Measurements from ENCODE around the gene RNASE11. TPM values are rescaled to one million over a fixed set of nuclear protein-coding genes. Genes with fewer than 3 reads are reported as not detected.
"Not testable (repeated sequence)": the region's sequence is repeated elsewhere in the genome, so short reads cannot be mapped to it uniquely, and the experiment has no call there.

The RNASE11 gene
- total RNA-seq, 2 experiments from 2014 or later, result not detected

DNA sequence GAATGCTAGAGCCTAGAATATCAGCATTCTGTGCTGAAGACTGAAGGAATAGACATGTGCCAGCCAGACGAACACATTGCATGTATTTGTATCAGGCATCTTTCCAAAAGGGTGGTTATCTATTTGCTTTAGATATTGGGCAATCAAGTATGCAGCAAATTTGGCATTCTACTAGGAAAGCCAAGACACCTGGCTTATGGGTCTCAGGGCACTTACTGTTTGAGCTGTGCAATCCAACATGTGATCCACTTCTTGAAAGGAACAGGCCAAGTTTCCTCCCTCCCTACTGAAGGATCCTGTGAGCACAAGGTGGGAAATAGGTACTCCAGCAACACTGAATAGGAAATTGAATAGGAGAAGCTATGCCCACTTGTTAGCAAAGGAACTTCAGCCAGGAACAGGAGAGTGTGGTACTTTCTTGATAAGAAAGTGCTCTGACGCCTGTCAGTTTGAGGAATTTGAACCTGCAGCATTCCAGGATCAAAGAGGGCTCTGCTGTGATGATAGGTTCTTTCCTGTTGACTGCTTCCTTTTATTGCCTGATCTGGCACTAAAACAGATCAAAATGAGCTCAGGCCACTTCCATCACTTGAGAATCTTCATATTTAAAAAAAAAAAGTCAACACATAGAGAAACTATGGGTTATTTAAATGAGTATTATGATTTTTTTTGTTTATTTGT is 33.1 kb upstream of the RNASE11 start:
- no peak for DNase-seq (ENCODE audit: low spot score)
- POLR2A ChIA-PET, result no interaction called here
- no peaks in the 10 kb centered on the region for H3K9me3 ChIP-seq (ENCODE audit: low read length)
- no peak overlapping the region for H3K4me3 ChIP-seq (ENCODE audit: low read depth, low read length, poor library complexity, severe bottlenecking)
- H3K9me2 ChIP-seq (ENCODE audit: insufficient read depth, low read length), result no peaks in the 10 kb centered on the region
- no peaks in the 10 kb centered on the region for H3K79me2 ChIP-seq (ENCODE audit: insufficient read depth, low read depth, low read length)
- BruUV-seq (replicated peaks), result no TSS peak
- no peak overlapping the region for H3K27ac ChIP-seq (ENCODE audit: low read depth, low read length, poor library complexity, severe bottlenecking)
- H3K4me2 ChIP-seq (ENCODE audit: low read length), result no peak overlapping the region
- CTCF ChIA-PET (ENCODE audit: unreplicated experiment), result no interaction called here
- no peak overlapping the region for H2AFZ ChIP-seq (ENCODE audit: low read length)
- no peaks in the 10 kb centered on the region for H3K36me3 ChIP-seq (ENCODE audit: insufficient read depth, low read length)
- no peaks in the 10 kb centered on the region for H3K4me1 ChIP-seq (ENCODE audit: insufficient read depth, low read length, poor library complexity, severe bottlenecking)
- intact Hi-C loops (cut with micrococcal nuclease; ENCODE audit: unreplicated experiment), result no loop called here
- no peaks in the 10 kb centered on the region for H4K20me1 ChIP-seq (ENCODE audit: insufficient read depth, low read length)
- TF ChIP-seq, protein P1, sequence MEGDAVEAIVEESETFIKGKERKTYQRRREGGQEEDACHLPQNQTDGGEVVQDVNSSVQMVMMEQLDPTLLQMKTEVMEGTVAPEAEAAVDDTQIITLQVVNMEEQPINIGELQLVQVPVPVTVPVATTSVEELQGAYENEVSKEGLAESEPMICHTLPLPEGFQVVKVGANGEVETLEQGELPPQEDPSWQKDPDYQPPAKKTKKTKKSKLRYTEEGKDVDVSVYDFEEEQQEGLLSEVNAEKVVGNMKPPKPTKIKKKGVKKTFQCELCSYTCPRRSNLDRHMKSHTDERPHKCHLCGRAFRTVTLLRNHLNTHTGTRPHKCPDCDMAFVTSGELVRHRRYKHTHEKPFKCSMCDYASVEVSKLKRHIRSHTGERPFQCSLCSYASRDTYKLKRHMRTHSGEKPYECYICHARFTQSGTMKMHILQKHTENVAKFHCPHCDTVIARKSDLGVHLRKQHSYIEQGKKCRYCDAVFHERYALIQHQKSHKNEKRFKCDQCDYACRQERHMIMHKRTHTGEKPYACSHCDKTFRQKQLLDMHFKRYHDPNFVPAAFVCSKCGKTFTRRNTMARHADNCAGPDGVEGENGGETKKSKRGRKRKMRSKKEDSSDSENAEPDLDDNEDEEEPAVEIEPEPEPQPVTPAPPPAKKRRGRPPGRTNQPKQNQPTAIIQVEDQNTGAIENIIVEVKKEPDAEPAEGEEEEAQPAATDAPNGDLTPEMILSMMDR (conservative IDR thresholded peaks at IDR 0.05; ENCODE audit: low read length), result no peak
- no peak for TF ChIP-seq EZH2phosphoT487 (IDR thresholded peaks at IDR 0.05; ENCODE audit: borderline replicate concordance, low read depth, low read length)

DNA sequence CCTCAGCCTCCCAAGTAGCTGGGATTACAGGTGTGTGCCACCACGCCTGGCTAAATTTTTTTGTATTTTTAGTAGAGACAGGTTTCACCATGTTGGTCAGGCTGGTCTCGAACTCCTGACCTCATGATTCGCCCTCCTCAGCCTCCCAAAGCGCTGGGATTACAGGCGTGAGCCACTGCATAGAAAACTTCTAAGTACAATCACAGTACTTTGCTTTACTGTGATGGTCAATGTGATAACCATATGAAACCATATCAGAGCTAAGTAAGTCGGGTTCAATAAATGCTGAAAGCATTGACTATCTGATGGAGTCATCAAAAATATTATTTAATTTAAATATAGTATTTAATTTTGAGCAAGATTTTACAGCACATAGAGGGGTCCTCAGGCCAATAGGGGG is 31.9 kb upstream of the RNASE11 start:
- CTCF ChIA-PET (ENCODE audit: unreplicated experiment); H3K4me1 ChIP-seq (ENCODE audit: insufficient read depth, low read length, poor library complexity, severe bottlenecking); DNase-seq (ENCODE audit: low spot score); BruUV-seq (replicated peaks); intact Hi-C loops (cut with micrococcal nuclease; ENCODE audit: unreplicated experiment); H3K4me3 ChIP-seq (ENCODE audit: low read depth, low read length, poor library complexity, severe bottlenecking); H3K4me2 ChIP-seq (ENCODE audit: low read length); H3K9me3 ChIP-seq (ENCODE audit: low read length); H3K27ac ChIP-seq (ENCODE audit: low read depth, low read length, poor library complexity, severe bottlenecking); H2AFZ ChIP-seq (ENCODE audit: low read length); H3K36me3 ChIP-seq (ENCODE audit: insufficient read depth, low read length); H3K9me2 ChIP-seq (ENCODE audit: insufficient read depth, low read length); H4K20me1 ChIP-seq (ENCODE audit: insufficient read depth, low read length); H3K79me2 ChIP-seq (ENCODE audit: insufficient read depth, low read depth, low read length): not testable (repeated sequence)
- POLR2A ChIA-PET, result interaction anchor here (0.7 kb wide), 1 partner anchor 73 kb away, joined by 9 read pairs; no protein-coding TSS in a partner anchor

DNA sequence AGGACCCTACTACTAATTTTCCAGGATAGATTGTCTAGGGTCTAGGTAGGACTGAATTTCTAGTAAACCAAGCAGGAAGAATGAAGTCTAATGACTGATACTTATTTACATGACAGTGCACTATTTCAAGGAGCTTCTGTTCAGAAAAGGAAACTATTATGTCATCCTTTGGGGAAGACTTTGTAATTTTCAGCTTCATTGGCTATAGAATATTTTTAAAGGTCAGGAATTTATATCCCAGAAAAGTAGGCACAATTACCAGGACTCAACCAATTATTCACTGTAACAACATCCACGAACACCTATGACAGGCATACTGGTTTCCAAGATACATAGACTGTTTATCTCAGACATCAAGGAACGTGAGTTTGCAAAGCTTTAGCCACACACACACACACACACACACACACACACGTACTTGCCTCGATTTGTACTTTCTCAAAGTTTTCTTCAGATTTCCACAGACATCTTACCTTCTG is 30.5 kb upstream of the RNASE11 start:
- H3K27ac ChIP-seq (ENCODE audit: low read depth, low read length, poor library complexity, severe bottlenecking), result no peak overlapping the region
- ChIA-PET CTCF (ENCODE audit: unreplicated experiment) (no interaction called here), POLR2A (interaction anchor here (0.6 kb wide), 1 partner anchor 27 kb away, joined by 3 read pairs; no protein-coding TSS in a partner anchor)
- BruUV-seq (replicated peaks), result no TSS peak
- no peak overlapping the region for H2AFZ ChIP-seq (ENCODE audit: low read length)
- TF ChIP-seq, protein P1 (conservative IDR thresholded peaks at IDR 0.05; ENCODE audit: low read length), result no peak
- TF ChIP-seq EZH2phosphoT487 (IDR thresholded peaks at IDR 0.05; ENCODE audit: borderline replicate concordance, low read depth, low read length), result no peak
- no peak overlapping the region for H3K4me3 ChIP-seq (ENCODE audit: low read depth, low read length, poor library complexity, severe bottlenecking)
- DNase-seq (ENCODE audit: low spot score), result no peak
- H3K9me2 ChIP-seq (ENCODE audit: insufficient read depth, low read length), result no peaks in the 10 kb centered on the region
- H3K4me1 ChIP-seq (ENCODE audit: insufficient read depth, low read length, poor library complexity, severe bottlenecking), result peaks cover 10% of the 10 kb centered on the region
- H3K9me3 ChIP-seq (ENCODE audit: low read length), result no peaks in the 10 kb centered on the region
- H3K79me2 ChIP-seq (ENCODE audit: insufficient read depth, low read depth, low read length), result no peaks in the 10 kb centered on the region
- no peaks in the 10 kb centered on the region for H3K36me3 ChIP-seq (ENCODE audit: insufficient read depth, low read length)
- intact Hi-C loops (cut with micrococcal nuclease; ENCODE audit: unreplicated experiment), result no loop called here
- no peaks in the 10 kb centered on the region for H4K20me1 ChIP-seq (ENCODE audit: insufficient read depth, low read length)
- no peak overlapping the region for H3K4me2 ChIP-seq (ENCODE audit: low read length)
